ENCODE measurements around the gene ZNF594. TPM values are rescaled to one million over a fixed set of nuclear protein-coding genes. Genes with fewer than 3 reads are reported as not detected.

Gene ZNF594
- total and polyA plus RNA-seq, 2 of the 13 experiments (the other 11 are each of a cell fraction or from before 2014, with no cell fraction given) = 2.9 to 9.6 TPM

GRCh38 chr17:5200360-5200759, 8.7 kb upstream of the ZNF594 start:
- Histone ChIP-seq H3K4me1 (ENCODE audit: insufficient read depth, low read length) (no peaks in the 10 kb centered on the region), H3K36me3 (replicated peaks in 1 of 2; ENCODE audit: control insufficient read depth in 1 of 2, insufficient read depth in 2 of 2, low read length in 2 of 2) (no peaks in the 10 kb centered on the region), H3K4me2 (ENCODE audit: low read depth, low read length) (no peak overlapping the region), H3K79me2 (ENCODE audit: insufficient read depth, low read length) (no peaks in the 10 kb centered on the region), H2AFZ (ENCODE audit: low read length) (no peak overlapping the region), H3K4me3 (replicated peaks in 1 of 3; ENCODE audit: insufficient read depth in 1 of 3, low read depth in 2 of 3, low read length in 3 of 3) (no peak overlapping the region), H4K20me1 (ENCODE audit: insufficient read depth, low read length) (no peaks in the 10 kb centered on the region), H3K9me3 (ENCODE audit: low read length) (no peaks in the 10 kb centered on the region), H3K9ac (ENCODE audit: insufficient read depth, low read depth, low read length) (no peak overlapping the region), H3K27ac (ENCODE audit: extremely low read length, insufficient read depth, low read length) (no peak overlapping the region), H3K27me3 (ENCODE audit: control insufficient read depth in 1 of 2, insufficient read depth in 2 of 2, low read length in 2 of 2) (no peaks in the 10 kb centered on the region)
- ChIA-PET CTCF (ENCODE audit: low intra/inter-chr PET ratio, low total read pairs) (no interaction called here), POLR2A (no interaction called here)
- in situ Hi-C loops (cut with HindIII; ENCODE audit: extremely low pct_ligation_motif_present, low pct_unique_long_range_greater_than_20kb) = no loop called here
- 27% methylated on average over 2 of the region's 2 CpGs for WGBS (ENCODE audit: low lambda C conversion rate)
- no peak for ATAC-seq
- no peak for FAIRE-seq
- intact Hi-C loops (cut with micrococcal nuclease; ENCODE audit: unreplicated experiment) = no loop called here
- no peak for TF ChIP-seq SSRP1 (CRISPR knock-in tag; IDR thresholded peaks at IDR 0.05)
- no peak for TF ChIP-seq ZNF20 (CRISPR knock-in tag; IDR thresholded peaks at IDR 0.05)
- BruUV-seq (replicated peaks) = no TSS peak
- no peak for DNase-seq (ENCODE audit: low spot score)

GRCh38 chr17:5198472-5198871, 6.8 kb upstream of the ZNF594 start:
- TF ChIP-seq TRIM22 (IDR thresholded peaks at IDR 0.05) (no peak), KDM1A (CRISPR knock-in tag; IDR thresholded peaks at IDR 0.05) (no peak), ZNF75D (CRISPR knock-in tag; IDR thresholded peaks at IDR 0.05; ENCODE audit: borderline replicate concordance) (no peak)
- 76% methylated on average over 4 of the region's 7 CpGs for WGBS (ENCODE audit: low lambda C conversion rate)
- Histone ChIP-seq H2AFZ (ENCODE audit: low read length) (no peak overlapping the region), H3K79me2 (ENCODE audit: insufficient read depth, low read length) (no peaks in the 10 kb centered on the region), H3K4me3 (replicated peaks in 1 of 3; ENCODE audit: insufficient read depth in 1 of 3, low read depth in 2 of 3, low read length in 3 of 3) (no peak overlapping the region), H3K4me2 (ENCODE audit: low read depth, low read length) (no peak overlapping the region), H3K36me3 (replicated peaks in 1 of 2; ENCODE audit: control insufficient read depth in 1 of 2, insufficient read depth in 2 of 2, low read length in 2 of 2) (no peaks in the 10 kb centered on the region), H3K9me3 (ENCODE audit: low read length) (no peaks in the 10 kb centered on the region), H3K27me3 (ENCODE audit: control insufficient read depth in 1 of 2, insufficient read depth in 2 of 2, low read length in 2 of 2) (no peaks in the 10 kb centered on the region), H3K4me1 (ENCODE audit: insufficient read depth, low read length) (no peaks in the 10 kb centered on the region), H3K9ac (ENCODE audit: insufficient read depth, low read depth, low read length) (no peak overlapping the region), H3K27ac (ENCODE audit: extremely low read length, insufficient read depth, low read length) (no peak overlapping the region), H4K20me1 (ENCODE audit: insufficient read depth, low read length) (no peaks in the 10 kb centered on the region)
- FAIRE-seq (no peak), DNase-seq (ENCODE audit: low spot score) (no peak), ATAC-seq (no peak)
- in situ Hi-C loops (cut with HindIII; ENCODE audit: extremely low pct_ligation_motif_present, low pct_unique_long_range_greater_than_20kb) (no loop called here), intact Hi-C loops (cut with micrococcal nuclease; ENCODE audit: unreplicated experiment) (no loop called here)
- CTCF ChIA-PET (ENCODE audit: low intra/inter-chr PET ratio, low total read pairs) = interaction anchor here (3.6 kb wide), 1 partner anchor 39 kb away, joined by 33 read pairs; no protein-coding TSS in a partner anchor
- POLR2A ChIA-PET = no interaction called here
- no TSS peak for BruUV-seq (replicated peaks)
